Osteoblast (primary cell): ENCODE measurements around the gene NBAS. TPM values are rescaled to one million over a fixed set of nuclear protein-coding genes. Genes with fewer than 3 reads are reported as not detected.

ENCODE experiments used
- DNase-seq: peaks from one replicate; pipeline ENCODE4 v3.0.0; 2011; ENCODE audit warnings: low spot score, mixed read lengths; ENCODE audit not compliant: insufficient read length; ENCODE audit errors: missing footprints
- H2AFZ ChIP-seq: 2 replicates; pipeline ENCODE4 v1.6.0; 2011; ENCODE audit warnings: mild to moderate bottlenecking, low read length
- H3K27ac ChIP-seq: 2 replicates; pipeline ENCODE4 v1.5.1; 2011; ENCODE audit warnings: mild to moderate bottlenecking, low read depth, low read length, moderate library complexity
- H3K27me3 ChIP-seq: 2 replicates; pipeline ENCODE4 v1.6.0; 2012; ENCODE audit warnings: mild to moderate bottlenecking, control low read depth, inconsistent platforms, low read length, moderate library complexity; ENCODE audit not compliant: insufficient read depth
- H3K36me3 ChIP-seq: 2 replicates; pipeline ENCODE4 v1.5.1; 2011; ENCODE audit warnings: mild to moderate bottlenecking, low read length, control low read depth, moderate library complexity; ENCODE audit not compliant: insufficient read depth
- H3K4me1 ChIP-seq: 2 replicates; pipeline ENCODE4 v1.5.1; 2011; ENCODE audit warnings: mild to moderate bottlenecking, low read length, control low read depth, moderate library complexity; ENCODE audit not compliant: insufficient read depth
- H3K4me2 ChIP-seq: 2 replicates; pipeline ENCODE4 v1.6.0; 2011; ENCODE audit warnings: mild to moderate bottlenecking, low read length; ENCODE audit not compliant: insufficient read depth
- H3K4me3 ChIP-seq: fragments of 200-600 bp; sonication (generic); 3 replicates; pipeline ENCODE4 v1.5.1; 2012; ENCODE audit warnings: mild to moderate bottlenecking, low read length, inconsistent platforms; ENCODE audit not compliant: insufficient read depth
- H3K79me2 ChIP-seq: 2 replicates; pipeline ENCODE4 v1.6.0; 2012; ENCODE audit warnings: mild to moderate bottlenecking, low read length, control low read depth, inconsistent platforms; ENCODE audit not compliant: insufficient read depth
- H3K9me3 ChIP-seq: 2 replicates; pipeline ENCODE4 v1.5.1; 2011; ENCODE audit warnings: low read depth, low read length, control low read depth
- H4K20me1 ChIP-seq: 2 replicates; pipeline ENCODE4 v1.6.0; 2012; ENCODE audit warnings: mild to moderate bottlenecking, low read length, control low read depth; ENCODE audit not compliant: insufficient read depth
- total RNA-seq: library from RNA; depleted of rRNA; stranded (reverse); fragments of >200 nt; gene quantifications from 2 replicates; pipeline ENCODE4 v1.2.3, GENCODE V29; 2012
- TF ChIP-seq, protein P1 (sequence below): IDR thresholded peaks from 2 replicates; pipeline ENCODE4 v1.5.1; 2011; ENCODE audit warnings: mild to moderate bottlenecking, low read depth, low read length, moderate library complexity; ENCODE audit errors: extremely low read depth

The NBAS gene
- total RNA-seq, 1 donor: 98.1 TPM

DNA sequence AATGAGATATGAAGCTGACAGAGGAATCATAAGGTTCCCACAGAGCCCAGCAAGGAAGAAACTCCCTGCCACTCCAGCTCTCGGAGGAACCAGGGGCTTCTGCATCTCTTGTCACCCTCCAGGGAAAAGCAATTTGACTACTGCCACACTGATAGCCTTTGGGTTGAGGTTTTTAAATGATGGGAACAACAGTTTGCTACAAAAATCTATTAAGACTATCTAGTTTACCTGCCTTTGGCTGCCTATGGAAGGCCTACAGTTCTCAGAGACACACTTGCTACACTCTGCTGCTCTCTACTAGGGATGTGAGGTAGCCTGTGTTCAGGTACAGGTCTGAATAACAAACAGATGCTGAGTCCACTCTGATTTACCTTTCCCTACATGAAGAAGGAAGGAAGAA, 161.9 kb downstream of the NBAS start:
- DNase-seq: no peak
- Histone ChIP-seq H4K20me1 (no peaks in the 10 kb centered on the region), H3K9me3 (no peaks in the 10 kb centered on the region), H3K4me1 (no peaks in the 10 kb centered on the region), H3K4me2 (no peak overlapping the region), H3K36me3 (no peaks in the 10 kb centered on the region), H3K27me3 (no peaks in the 10 kb centered on the region), H3K79me2 (no peaks in the 10 kb centered on the region), H2AFZ (no peak overlapping the region), H3K4me3 (no peak overlapping the region), H3K27ac (no peak overlapping the region)
- TF ChIP-seq, protein P1, sequence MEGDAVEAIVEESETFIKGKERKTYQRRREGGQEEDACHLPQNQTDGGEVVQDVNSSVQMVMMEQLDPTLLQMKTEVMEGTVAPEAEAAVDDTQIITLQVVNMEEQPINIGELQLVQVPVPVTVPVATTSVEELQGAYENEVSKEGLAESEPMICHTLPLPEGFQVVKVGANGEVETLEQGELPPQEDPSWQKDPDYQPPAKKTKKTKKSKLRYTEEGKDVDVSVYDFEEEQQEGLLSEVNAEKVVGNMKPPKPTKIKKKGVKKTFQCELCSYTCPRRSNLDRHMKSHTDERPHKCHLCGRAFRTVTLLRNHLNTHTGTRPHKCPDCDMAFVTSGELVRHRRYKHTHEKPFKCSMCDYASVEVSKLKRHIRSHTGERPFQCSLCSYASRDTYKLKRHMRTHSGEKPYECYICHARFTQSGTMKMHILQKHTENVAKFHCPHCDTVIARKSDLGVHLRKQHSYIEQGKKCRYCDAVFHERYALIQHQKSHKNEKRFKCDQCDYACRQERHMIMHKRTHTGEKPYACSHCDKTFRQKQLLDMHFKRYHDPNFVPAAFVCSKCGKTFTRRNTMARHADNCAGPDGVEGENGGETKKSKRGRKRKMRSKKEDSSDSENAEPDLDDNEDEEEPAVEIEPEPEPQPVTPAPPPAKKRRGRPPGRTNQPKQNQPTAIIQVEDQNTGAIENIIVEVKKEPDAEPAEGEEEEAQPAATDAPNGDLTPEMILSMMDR: no peak

DNA sequence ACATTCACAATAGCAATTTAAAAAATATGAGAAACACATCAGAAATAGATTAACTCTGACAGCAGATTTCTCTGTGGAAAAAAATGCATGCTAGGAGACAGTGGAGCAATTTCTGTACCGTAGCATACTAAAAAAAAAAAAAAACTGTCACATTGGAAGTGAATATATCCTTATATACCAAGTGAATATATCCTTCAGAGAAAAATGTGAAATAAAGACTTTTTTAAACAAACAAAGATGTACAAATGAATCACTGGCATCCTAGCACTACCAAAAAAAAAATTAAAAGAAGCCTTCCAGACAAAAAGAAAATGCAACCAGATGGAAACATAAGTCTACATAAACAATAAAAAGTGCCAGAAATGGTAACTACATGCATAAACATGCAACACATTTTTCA, 169.4 kb downstream of the NBAS start:
- H3K9me3 ChIP-seq: no peaks in the 10 kb centered on the region
- no peaks in the 10 kb centered on the region for H4K20me1 ChIP-seq
- H3K27me3 ChIP-seq: no peaks in the 10 kb centered on the region
- H3K36me3 ChIP-seq: no peaks in the 10 kb centered on the region
- TF ChIP-seq, protein P1: no peak
- H3K4me1 ChIP-seq: no peaks in the 10 kb centered on the region
- H2AFZ ChIP-seq: no peak overlapping the region
- H3K4me2 ChIP-seq: no peak overlapping the region
- H3K79me2 ChIP-seq: no peaks in the 10 kb centered on the region
- no peak overlapping the region for H3K27ac ChIP-seq
- H3K4me3 ChIP-seq: no peak overlapping the region
- no peak for DNase-seq

DNA sequence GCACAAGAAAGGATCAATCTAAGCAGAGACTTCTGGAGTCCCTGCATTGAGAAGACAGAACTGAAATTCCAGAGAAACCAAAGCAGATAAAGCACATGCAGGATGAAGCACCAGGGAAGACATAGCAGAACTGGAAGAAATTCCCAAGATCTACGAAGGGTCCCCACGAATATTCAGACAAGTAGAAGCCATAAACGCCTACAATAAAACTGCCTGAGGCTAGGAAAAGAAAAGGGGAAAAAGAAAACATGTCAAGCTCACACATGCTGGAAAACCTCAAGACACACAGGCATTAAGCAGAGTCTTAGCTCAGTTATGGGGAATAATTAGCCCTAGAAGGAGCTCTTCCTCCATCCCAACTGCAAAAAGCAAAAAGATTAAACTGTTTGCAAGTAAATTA, 171.2 kb downstream of the NBAS start:
- no peaks in the 10 kb centered on the region for H3K4me1 ChIP-seq
- TF ChIP-seq, protein P1: no peak
- H3K27me3 ChIP-seq: no peaks in the 10 kb centered on the region
- no peaks in the 10 kb centered on the region for H4K20me1 ChIP-seq
- no peak overlapping the region for H3K4me2 ChIP-seq
- no peaks in the 10 kb centered on the region for H3K36me3 ChIP-seq
- H3K27ac ChIP-seq: no peak overlapping the region
- no peaks in the 10 kb centered on the region for H3K79me2 ChIP-seq
- no peak for DNase-seq
- no peaks in the 10 kb centered on the region for H3K9me3 ChIP-seq
- H3K4me3 ChIP-seq: no peak overlapping the region
- no peak overlapping the region for H2AFZ ChIP-seq

DNA sequence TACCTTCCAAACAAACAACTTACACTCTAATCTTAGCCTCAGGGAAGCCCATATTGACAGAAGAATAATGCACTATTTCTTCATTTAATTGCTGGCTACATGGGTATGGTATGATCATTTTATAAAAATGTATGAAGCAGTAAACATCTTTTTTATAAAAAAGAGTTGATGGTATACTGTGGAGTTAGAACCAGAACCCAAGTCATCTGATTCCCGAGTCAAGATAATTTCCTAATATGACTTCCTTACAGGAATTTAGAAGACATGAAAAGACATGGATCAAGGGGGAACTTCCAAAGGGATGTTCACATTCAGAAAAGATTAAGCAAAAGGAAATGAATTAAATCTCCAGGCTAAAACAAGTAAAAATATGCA, 171.8 kb downstream of the NBAS start:
- Histone ChIP-seq H3K36me3 (no peaks in the 10 kb centered on the region), H3K4me1 (no peaks in the 10 kb centered on the region), H4K20me1 (no peaks in the 10 kb centered on the region), H3K4me2 (no peak overlapping the region), H3K27me3 (no peaks in the 10 kb centered on the region), H2AFZ (no peak overlapping the region), H3K4me3 (no peak overlapping the region), H3K27ac (no peak overlapping the region), H3K79me2 (no peaks in the 10 kb centered on the region), H3K9me3 (no peaks in the 10 kb centered on the region)
- DNase-seq: peak; percentile 47
- TF ChIP-seq, protein P1: no peak
